H54 (cell line): ENCODE results near the gene ROPN1B.

Experiments used
- DNase-seq: peaks from one replicate; pipeline ENCODE4 v3.0.0; 2011; ENCODE audit warnings: low spot score, mixed read lengths; ENCODE audit not compliant: insufficient read length
- FAIRE-seq: peaks from 3 replicates; lab custom pipeline; 2011; peaks lifted over from hg19 to GRCh38; lab: Jason Lieb, UNC
- POLR2A ChIP-seq: IDR thresholded peaks from 2 replicates; pipeline ENCODE4 v1.6.1; 2011; ENCODE audit warnings: low read depth, mild to moderate bottlenecking, low read length

The ROPN1B gene

DNA sequence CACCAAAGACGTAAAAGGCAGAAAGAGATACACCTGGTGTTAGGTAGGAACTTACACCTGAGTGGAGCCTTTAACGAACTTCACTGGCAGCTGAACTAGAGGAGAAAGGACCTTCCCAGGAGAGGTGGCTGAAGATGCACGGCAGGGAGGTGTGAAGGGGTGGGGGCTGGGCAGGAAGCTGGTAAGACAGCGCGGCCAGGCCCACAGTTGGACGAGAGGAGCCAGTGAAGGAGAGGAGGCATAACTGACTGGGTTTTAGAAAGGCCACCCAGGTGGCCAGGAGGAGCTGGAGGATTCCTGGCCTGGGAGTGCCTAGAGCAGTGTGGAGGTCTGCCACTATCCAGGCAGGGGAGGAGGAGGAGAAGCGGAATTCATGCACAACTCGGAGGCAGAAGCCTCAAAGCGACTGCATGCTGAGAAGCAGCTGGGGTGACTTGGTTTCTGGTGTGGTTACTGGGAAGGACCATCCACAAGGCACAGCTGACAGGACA is 63.0 kb downstream of the ROPN1B start:
- no peak for FAIRE-seq
- no peak for DNase-seq
- no peak for TF ChIP-seq POLR2A
